ENCODE results near the gene SCARB1.

Gene SCARB1

DNA sequence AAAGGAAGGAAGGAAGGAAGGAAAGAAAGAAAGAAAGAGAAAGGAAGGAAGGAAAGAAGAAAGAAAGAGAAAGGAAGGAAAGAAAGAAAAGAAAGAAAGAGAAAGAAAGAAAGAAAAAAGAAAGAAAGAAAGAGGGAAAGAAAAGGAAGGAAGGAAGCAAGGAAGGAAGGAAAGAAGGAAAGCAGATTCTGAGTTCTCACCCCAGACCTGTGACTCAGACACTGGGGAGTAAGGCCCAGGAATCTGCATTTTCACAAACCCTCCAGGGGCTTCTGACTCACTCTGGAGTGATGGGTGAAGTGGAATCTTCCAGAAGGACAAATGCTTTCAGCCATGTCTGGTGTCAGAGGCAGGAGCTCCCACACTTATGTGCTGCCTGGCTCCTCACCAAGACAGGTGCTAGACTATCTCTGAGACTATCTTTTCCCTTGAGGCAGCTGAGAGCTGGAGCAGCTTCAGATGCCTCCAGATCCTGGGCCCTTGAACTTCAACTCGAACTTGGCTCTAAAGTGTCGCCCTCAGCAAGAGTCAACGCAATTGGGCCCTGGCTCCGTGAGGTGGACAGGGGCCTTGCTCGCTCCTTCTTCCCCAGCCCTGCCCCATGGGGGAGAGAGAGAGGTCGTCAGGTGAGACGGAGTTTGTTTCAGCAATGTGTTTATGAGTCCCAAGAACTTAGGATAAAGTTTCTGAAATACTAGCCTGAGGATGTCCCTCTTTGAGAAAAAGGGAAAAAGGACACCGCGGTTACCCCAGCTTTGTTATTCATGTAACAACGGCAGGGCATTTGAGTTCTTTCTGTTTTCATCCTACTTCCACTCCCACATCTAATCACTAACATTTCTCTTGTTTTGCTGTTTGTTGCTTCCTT is 19.8 kb upstream of the SCARB1 start:
- no peak for DNase-seq

DNA sequence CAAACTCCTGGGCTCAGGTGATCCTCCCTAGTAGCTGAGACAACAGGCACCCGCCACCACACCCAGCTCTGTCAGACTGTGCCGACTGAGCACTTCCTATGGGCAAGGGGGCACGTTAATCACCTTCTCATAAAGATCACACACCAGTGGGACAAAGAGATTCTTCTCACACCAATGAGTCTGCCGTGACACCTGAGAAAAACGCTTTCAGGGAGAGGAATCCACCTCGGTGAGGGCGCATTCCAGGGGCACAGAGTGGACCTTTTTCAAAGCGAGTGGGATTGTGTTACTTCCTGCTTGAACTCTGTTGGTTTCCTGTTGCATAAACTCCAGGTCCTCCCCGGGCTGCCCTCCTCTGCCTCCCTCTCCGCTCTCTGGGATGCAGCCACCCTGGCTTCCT is 17.5 kb upstream of the SCARB1 start:
- DNase-seq = peak; percentile 26 to 47

DNA sequence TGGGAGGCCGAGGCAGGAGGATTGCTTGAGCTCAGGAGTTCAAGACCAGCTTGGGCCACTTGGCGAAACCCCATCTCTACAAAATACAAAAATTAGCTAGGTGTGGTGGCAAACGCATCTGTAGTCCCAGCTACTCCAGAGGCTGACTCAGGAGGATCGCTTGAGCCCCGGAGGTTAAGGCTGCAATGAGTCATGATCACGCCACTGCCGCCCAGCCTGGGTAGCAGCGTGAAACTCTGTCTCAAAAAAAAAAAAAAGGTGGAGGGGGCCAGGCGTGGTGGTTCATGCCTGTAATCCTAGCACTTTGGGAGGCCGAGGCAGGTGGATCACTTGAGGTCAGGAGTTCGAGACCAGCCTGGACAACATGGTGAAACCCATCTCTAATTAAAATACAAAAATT is 16.7 kb upstream of the SCARB1 start:
- peak; percentile 22 to 61 for DNase-seq

DNA sequence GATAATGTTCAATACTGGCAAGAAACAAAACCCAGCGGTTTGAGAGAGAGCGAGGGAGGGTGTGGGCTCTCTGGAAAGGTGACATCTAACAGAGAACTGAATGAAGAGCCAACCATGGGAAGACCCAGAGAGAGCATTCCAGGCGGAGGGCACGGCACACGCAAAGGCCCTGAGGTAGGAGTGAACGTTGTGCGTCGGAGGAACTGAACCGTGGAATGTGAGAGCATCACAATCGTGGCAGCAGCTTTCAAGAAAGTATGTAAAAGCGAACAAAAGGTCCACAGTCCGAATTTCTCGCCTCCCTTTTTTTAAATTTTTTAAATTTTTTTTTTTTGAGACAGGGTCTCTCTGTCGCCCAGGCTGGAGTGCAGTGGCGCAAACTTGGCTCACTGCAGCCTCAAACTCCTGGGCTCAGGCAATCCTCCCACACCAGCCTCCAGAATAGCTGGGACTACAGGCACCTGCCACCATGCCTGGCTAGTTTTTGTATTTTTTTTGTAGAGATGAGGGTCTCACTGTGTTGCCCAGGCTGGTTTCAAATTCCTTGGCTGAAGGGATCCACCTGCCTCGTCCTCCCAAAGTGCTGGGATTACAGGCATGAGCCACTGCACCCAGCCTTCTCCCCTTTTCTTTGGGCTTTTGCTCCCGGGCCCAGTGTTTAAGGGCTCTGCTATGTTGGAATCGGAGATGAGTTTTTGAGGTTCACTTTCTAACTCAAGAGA is 15.3 kb upstream of the SCARB1 start:
- no peak for DNase-seq

DNA sequence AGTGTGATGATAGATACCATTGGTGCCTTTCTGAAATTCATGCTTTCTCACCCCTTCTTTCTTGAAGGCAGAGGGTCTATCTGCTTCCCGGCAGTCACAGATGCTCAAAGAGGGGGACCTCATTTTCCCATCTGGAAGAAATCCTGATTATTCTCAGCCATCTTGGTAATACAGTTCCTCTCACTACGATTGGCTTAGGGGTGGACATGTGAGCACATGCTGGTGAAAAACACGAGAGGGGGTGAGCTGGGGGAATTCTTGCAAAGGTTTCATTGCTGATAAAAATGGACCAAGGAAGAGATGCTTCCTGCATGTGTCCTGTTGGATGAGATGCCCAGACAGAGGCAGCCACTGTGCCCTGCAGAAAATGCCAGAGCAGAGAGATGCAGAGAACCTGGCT is 13.8 kb upstream of the SCARB1 start:
- DNase-seq = no peak

DNA sequence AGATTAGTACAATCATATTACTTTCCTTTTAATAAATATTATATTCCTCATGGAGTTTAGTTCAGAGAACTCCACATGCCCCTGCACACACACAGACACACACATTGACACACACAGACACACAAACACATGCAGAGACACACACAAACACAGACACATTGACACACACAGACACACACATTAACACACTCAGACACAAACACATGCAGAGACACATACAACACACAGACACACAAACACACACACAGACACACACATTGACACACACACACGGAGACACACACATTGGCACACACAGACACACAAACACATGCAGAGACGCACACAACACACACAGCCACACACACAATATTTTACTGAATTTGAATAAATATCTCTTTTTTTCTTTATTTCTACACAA is 12.5 kb upstream of the SCARB1 start:
- DNase-seq = no peak

DNA sequence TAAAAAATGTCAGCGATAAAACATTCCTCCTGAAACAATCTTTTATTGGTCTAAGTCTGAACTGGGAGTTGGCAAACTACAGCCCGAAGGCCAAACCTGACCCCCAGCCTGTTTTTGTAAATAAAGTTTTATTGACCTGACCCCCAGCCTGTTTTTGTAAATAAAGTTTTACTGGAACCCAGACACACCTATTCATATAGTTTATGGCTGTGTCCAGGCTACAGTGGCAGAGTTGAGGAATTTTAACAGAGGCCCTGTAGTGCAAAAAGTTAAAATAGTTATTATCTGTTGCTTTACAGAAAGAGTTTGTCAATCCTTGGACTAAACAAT is 12.1 kb upstream of the SCARB1 start:
- no peak for DNase-seq

DNA sequence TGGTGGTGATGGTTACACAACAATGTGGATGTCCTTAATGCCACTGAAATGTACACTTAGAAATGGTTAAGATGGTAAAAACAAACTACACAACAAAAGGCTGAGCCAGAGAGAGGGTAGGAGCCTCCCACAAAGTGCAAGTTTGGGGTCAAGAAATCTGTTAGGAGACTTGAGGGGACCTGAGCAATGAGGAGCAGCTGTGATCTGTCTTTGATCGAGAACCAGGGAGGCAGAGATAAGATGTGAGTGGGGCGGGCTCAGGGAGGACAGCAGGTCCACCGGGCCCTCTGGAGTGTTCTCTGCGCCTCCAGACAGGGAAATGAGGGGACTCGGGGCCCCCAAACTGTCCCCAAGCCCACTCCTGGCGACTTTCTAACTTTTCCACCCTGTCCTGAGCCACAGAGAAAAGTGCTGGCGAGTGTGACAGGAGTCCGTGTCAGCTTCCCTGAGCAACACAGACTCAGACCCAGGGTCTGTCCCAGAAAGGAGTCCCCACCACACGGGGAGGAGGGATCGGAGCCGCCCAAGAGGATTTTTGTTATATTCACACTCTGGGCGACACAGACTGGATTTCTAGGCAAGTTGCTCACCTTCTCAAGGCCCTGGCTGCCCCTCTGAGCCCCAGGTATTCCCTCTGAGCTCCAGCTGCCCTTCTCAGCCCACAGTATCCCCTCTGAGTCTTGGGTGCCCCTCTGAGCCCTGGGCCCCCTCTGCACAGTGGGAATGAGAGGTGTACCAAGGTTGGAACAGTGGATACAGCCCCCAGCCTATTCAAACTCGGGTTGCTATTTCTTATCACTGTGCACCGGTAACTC is 11.5 kb upstream of the SCARB1 start:
- DNase-seq = no peak

DNA sequence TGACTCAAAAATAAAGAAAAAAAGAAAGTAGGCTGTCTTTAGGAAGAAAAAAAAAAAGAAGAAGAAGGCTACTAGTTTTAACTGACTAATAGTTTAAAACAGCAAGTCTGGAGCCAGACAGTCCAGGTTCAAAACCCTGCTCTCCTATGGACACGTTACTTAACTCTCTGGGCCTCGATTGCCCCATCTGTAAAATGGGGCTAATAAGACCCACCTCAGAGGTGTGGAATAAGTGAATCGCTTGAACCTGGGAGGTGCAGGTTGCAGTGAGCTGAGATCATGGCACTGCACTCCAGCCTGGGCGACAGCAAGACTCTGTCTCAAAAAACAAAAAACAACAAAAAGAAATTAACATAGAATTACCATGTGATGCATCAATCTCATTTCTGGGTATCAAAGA is 10.5 kb upstream of the SCARB1 start:
- DNase-seq = no peak

DNA sequence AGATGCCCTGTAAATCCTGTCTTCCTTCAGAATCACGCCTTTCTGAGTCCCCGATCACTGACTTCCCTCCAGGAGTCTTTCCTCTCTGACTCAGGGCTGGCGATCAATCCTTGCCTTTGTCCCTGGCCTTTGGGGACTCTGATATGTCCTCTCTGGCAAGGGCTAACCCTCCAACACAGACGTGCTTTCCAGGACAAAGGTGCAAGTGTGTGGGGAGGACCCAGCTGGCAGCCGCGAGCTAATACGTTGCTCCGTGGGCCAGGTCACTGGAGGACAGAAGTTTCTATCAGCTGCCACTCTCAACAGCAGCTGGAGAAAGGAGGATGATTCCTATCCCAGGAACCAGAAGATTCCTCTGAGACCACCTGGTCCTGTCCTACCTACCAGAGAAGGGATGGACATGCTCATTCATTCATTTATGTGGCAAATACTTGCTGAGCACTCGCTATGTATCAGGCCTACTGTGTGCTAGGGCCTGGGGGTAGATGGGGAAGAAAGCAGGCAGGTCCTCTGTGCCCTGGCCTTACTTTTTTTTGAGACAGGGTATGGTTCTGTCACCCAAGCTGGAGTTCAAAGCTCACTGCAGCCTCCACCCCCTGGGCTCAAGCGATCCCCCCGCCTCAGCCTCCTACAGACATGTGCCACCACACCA is 8.5 kb upstream of the SCARB1 start:
- no peak for DNase-seq

DNA sequence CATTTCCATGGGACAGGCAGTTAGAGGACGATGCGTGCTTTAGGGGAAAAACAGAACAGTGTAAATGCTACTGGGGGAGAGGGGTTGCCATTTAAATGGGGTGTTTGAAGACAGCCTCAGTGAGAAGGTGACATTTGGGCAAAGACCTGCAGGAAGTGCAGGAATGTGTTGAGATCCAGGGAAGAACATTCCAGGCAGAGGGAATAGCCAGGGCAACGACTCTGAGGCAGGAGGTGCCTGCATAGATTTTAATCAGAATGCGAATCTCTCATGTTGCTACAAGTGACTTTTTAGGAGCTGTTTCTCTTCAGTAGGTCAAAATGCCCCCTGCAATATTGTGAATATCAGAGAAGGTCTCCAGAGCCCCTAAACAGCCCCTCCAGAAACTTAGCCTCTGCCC is 7.6 kb upstream of the SCARB1 start:
- no peak for DNase-seq

DNA sequence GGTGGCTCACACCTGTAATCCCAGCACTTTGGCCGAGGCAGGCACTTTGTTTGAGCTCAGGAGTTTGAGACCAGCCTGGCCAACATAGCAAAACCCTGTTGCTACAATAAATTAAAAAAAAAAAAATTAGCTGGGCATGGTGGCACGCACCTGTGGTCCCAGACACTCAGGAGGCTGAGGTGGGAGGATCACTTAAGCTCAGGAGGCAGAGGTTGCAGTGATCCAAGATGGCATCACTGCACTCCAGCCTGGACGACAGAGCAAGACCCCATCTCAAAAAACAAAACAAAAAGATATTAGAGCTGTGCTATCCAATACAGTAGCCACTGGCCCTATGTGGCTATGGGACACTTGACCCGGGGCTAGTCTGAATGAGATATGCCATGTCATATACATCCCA is 6.9 kb upstream of the SCARB1 start:
- DNase-seq = no peak

DNA sequence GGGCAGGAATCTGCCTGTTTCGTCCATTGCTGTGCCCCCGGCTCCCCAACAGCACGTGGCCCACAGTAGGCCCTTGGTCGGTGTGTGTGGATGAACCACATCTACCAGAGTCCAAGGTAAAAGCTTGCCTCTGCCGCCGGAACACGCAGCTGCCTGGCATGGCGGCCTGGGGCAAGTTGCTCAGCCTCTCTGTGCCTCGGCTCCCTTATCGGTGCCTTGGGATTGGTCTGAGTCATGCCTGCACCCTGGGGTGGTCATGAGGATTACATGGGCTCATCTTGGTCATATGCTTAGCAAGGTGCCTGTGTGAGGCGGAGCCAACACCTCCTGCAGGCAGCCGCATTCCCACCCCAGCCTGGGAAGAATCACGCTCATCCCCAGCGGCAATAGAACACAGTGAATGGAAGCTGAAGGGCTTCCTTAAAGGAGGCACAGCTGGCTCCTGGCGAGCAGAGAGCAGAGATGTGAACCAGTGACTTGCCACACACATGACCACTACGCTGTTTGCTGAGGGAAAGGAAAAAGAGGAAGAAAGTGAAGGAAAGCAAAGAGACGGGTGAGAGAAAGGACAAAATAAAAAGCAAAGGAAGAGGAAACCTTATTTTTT is 5.5 kb upstream of the SCARB1 start:
- peak; percentile 86 to 89 for DNase-seq

DNA sequence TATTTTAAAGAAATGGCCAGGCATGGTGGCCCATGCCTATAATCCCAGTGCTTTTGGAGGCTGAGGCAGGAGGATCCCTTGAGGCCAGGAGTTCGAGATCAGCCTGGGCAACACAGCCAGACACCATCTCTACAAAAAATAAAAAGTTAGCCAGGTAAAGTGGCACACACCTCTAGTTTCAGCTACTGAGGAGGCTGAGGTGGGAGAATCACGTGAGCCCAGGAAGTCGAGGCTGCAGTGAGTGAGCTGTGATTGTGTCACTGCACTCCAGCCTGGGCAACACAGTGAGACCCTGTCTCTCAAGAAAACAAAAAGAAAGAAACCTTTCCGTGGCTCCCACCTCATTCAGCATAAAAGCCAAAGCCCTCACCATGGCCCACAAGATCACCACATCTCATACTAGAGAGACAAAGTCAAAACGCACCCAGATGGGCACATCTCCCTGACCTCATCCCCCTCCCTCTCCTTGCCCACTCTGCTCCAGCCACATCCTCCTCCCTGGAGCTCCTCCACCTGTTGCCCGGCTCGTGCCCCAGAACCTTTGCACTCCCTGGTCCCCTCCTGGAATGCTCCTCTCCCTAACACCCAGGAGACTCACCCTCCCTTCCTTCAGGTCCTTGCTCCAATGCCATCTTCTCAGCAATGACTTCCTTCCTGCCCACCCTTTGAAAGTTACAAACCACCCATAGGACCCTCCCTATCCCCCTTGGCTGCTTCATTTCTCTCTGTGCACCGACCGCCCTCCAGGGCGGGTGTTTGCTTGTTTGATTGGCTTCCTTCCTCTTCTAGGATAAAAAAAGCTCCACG is 4.8 kb upstream of the SCARB1 start:
- DNase-seq = no peak

DNA sequence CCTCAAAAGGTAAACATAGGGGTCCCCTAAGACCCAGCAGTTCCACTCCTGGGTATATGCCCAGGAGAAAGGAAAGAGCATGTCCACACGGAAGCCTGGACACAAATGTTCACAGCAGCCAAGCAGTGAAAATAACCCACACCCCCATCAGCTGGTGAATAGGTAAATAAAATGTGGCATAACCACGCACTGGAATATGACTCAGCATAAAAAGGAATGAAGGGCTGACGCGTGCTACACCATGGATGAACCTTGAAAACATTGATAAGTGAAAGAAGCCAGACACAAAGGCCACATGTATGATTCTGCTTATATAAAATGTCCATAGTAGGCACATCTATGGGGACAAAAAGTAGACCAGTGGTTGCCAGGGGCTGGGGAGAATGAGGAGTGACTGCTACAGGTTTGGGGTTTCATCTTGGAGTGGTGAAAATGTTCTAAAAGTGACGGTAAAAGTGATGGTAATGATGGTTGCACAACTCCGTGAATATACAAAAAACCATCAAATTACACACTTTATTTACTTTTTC is 3.8 kb upstream of the SCARB1 start:
- DNase-seq = no peak

DNA sequence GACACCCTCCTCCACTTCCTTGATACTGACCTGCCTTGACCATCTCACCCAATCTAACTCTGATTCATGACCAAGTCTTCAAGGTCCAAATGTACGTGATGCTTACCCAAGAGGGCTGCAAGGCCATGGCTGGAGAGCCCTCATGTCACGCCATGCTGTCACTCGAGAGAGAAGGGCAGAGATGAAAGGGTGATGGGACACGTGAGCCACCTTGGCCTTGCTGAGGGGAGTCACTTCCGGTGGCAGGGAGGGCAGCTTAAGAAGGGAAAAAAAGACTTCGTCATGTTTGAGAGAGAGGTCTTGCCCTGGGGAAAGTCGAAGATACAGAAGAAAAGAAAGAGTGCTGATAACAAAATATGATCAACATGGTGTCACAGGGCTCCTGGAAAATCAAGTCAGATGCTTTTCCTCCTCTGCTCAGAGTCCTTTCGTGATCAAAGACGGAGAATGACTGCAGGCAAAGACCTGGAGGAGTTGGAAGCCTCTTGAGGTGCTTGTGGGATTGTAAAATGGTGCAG is 3.3 kb upstream of the SCARB1 start:
- no peak for DNase-seq

DNA sequence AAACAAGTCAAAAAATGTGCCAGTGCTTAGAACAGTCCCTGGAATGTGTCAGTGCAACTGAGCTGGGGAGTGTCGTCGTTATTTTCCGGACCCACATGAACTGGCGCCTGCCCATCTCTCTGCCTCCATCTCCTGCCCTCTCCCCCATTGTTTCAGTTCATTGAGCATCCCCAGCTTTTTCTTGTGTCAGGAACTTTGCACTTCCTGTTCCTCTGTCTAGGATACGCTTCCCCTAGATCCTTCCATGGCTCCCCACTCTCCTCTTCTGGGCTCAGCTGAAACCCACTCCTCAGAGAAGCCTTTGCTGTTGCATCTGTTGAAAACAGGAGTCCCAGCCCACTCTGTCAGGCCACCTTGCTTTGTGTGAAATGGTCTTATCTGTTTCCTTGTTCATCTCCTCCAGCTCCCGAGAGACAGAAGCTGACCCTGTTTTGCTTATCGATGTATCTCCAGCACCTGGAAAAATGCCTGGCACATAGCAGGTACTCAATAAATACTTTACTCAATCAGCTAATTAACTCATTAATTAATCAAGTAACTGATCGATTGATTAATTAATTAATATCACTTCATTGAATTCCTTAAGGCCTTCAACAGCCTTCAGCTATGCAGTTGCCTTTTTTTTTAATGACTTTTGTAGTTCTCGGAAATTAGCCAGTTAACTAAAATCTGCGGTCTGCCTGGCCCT is 2.7 kb upstream of the SCARB1 start:
- no peak for DNase-seq

DNA sequence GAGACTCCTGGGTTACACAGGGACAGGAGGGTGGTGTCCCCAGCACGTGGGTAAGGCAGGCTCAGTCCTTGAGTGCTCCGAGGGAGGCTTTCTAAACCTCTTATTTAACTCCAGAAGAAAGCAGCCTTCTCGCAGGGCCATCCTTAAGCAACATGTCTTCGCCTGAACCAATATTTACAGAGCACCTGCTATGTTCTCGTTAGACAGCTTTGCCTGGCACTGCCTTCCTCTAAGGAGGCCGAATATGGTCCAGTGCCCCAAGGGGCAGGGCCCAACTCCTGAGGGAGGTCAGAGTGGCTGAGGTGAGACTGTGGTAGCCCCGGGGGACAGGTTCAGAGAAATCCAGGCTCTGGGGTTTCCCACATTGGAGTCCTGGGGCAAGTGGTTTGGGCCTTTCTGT is 2.1 kb upstream of the SCARB1 start:
- DNase-seq = no peak

DNA sequence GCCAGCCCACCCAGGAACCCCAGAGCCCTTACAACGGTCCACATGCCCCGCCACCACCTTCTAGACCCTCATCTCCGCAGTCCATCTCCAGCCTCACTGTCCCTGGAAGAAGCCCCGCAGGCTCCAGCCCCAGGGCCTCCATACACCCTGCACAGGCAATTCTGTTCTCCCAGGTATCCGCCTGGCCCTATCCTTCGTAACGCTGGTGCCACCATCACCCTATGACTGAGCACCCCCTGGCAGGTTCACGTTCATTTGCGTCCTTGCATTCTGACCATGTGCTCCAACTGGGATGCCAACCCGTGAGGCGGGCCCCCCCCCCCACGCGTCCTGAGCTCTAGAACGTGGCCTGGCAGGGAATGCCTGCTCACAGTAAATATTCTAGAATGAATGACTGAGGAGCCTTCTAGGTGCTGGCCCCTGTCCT is 675 bp upstream of the SCARB1 start:
- DNase-seq = no peak

DNA sequence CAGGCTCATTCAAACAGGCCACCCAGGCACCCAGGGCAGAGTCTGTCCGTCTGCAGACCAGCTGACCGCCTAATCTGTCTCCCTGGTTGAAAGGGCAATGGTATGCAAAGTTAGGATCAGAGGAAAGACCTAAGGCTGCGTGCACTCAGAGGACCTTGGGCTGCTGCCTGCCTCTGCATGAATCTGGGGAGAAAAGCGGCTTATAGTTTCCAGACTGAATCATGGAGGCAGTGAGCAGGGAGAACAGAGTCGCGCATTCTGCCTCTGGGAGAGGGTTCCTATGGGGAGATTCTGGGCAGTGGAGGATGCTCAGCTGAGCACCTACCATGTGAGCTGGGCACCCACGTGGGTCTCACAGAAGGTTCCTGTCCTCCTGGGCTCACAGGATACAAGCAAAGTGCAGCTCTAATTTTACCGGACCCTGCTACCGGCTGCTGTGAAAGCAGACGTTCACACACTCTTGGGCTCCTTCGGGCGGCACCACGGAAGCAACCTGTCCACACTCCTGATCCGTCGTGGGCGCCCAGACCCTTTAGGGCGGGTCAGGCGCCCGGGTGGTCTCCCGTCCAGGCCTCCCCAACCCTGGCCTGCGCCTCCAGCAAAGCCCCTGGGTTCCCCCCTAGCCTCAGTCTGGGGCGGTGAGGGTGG is 772 bp downstream of the SCARB1 start:
- DNase-seq = peak; percentile 42 to 60

All from inflammatory macrophage (primary cell).